ENCODE data around the gene C1orf159. TPM values are rescaled to one million over a fixed set of nuclear protein-coding genes. Genes with fewer than 3 reads are reported as not detected.
"Not testable (repeated sequence)": the region's sequence is repeated elsewhere in the genome, so short reads cannot be mapped to it uniquely, and the experiment has no call there.

The C1orf159 gene
- polyA plus RNA-seq = 10 to 100 TPM in 1 of 3 donors, 1 to 10 TPM in 2; 5.2 to 11.5 (median 9.3) TPM

DNA sequence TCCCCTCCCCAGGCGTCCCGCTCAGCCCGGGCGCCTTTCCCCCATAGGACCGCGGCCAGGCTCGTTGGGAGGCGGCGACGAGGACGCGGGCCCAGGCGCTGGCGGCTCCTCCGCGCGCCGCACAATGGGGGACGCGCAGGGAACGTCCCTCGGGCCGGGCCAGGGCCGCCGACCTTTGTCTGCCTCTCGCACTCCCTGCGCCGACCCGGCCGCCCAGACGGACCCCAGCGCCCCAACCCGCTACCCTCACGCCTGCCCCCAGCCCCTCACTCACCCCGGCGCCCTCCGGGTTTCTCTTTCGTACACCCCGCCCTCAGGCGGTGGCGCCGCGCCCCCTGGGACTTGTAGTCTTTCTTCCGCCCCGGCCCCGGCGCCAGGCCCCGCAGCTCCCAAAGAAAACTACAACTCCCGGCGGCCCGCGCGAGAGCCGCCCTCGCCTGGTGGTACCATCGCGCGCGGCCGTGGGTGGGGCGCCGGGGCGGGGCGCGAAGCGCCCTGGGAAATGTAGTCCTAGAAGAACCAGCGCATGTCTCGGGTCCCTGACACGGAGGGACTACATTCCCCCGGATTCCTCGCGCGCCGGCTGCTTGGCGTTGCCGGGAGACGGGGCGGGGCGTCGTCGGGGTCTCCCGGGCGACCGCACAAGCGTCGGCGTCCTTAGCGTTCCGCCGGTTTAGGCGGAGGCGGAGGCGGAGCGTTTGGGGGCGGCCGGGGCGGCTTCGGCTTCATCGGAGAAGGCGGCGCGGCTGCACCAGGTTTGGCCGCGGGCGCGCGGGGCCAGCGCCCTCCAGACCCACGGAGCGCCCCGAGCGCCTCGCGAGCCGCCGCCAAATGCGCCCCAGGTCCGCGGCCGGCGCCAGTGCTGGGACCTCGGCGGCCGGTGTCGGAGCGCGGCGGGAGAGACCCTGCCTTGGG, at the start of gene C1orf159:
Gene C1orf159 (minus strand): TSS at position 304 of the 915 bp plus-strand sequence. CDS start 24,546 bp downstream, outside the sequence.
- H3K27ac ChIP-seq (ENCODE audit: low read depth, low read length) = no peak within 1 kb of the TSS
- WGBS, 3 donors = 1% methylated on average over 111 to 128 of the region's 128 CpGs

GRCh38 chr1:1165485-1165884, 49.6 kb upstream of the C1orf159 start:
- no peak overlapping the region for H3K27ac ChIP-seq (ENCODE audit: low read depth, low read length)
- 28 to 72% (median 68%) methylated on average over 12 of the region's 12 CpGs for WGBS, 3 donors

- no peak overlapping the region for H3K27ac ChIP-seq (ENCODE audit: low read depth, low read length)
- WGBS, 3 donors = 33 to 76% (median 66%) methylated on average over 48 of the region's 48 CpGs
Observed at GRCh38 chr1:1164701-1165451, 49.0 kb upstream of the C1orf159 start.

GRCh38 chr1:1164361-1164700, 48.4 kb upstream of the C1orf159 start:
- WGBS, 3 donors = 24 to 82% (median 66%) methylated on average over 26 of the region's 26 CpGs
- no peak overlapping the region for H3K27ac ChIP-seq (ENCODE audit: low read depth, low read length)

DNA sequence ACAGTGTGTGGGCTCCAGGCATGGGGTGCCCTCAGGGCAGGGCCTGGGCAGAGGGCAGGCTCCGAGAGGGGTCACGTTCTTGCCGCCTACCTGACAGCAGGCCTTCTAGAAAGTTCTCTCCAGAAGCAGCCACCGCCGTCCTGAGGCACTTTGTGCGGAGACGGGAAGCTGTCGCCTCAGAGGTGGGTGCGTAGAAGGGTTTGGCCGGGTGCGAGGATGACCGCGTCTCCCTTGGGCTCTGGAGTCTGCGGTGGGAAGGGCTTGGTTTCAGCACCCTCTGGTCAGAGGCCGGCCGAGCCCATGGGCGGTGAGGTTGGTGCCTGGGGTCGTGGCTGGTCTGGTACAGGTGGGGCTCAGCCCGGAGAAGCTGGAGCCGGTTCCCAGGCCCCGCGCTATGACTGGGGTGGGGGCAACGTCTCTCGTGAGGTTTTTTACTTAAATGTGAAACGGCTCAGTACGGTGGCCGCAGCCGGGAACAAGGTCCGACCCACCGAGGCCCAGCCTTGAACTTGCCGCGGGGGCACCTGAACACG, 47.7 kb upstream of the C1orf159 start:
- 27 to 92% (median 82%) methylated on average over 31 to 33 of the region's 33 CpGs for WGBS, 3 donors
- H3K27ac ChIP-seq (ENCODE audit: low read depth, low read length) = no peak overlapping the region

DNA sequence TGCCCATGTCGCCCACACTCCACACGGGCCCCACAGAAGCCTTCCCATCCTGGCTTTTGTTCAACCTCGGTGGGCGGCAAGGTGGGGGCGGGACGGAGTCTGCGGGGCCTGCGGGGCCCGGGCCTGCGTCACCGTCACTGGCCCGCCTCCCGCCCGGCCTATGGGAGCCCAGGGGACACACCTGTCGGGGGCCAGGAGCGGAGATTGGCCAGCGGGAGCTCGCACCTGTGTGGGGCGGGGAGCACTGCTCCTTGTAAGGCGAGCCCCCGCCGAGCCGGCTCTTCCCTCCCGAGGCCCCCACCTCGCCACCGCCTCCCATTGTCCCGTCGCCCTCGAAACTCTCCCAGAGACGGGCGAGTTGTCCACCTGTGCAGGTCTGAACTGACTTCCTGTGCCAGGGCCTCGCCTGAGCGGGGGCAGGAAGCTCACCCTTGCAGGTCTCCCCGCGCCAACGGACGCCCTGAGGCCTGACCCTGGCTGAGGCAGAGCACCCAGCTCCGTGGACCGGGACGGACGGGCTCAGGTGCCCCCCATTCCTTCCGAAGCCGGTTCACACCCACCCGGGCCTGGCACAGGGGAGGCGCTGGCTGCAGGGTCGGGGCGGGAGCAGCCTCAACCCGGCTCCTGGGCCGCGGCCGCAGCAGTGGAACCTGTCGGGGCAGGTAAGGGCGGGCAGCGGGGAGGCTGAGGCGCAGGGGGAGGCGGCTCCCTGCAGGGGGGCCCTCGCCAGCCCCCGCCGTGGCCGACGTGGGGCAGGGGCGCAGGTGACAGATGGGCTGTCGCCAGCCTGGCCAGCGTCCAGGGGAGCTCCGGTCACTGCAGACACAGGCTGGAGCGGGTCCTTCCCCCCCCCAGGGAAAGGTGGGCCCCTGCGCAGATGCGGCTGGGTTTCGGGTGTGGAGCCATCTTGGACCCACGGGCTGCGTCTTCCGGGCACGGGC, 47.0 kb upstream of the C1orf159 start:
- H3K27ac ChIP-seq (ENCODE audit: low read depth, low read length) = no peak overlapping the region
- 31 to 76% (median 64%) methylated on average over 65 to 73 of the region's 73 CpGs for WGBS, 3 donors

- H3K27ac ChIP-seq (ENCODE audit: low read depth, low read length) = no peak overlapping the region
- 51 to 73% (median 65%) methylated on average over 17 of the region's 17 CpGs for WGBS, 3 donors
Observed at GRCh38 chr1:1161683-1162079, 45.8 kb upstream of the C1orf159 start.

DNA sequence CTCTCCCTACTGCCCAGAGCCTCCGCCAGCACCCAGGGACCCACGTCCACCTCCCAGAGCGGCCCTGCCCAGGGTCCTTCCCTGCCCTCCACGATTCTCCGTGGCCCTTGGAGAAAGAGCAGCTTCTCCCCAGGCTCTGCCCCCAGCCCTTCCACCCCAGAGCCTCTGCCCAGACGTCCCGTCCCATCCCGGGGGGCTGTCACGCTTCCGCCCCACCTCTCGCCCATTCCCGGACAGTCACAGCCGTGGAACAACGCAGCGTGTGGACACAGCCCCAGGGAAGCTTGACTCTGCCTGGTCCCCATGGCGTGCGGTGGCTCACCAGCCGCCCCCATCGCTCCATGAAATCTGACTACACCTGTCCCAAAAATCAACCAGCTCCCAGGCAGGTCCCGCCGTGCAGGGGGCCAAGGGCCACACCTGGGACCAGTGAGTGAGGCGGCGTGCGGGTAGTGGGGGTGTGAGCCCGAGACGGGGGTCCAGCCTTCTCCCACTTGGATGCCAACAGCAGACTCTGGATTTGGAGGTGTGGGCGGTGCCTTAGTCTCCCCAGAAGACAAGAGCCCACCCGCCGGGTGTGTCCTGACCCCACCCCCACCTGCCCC, 45.3 kb upstream of the C1orf159 start:
- H3K27ac ChIP-seq (ENCODE audit: low read depth, low read length) = no peak overlapping the region
- WGBS, 3 donors = 89 to 91% (median 89%) methylated on average over 28 to 29 of the region's 29 CpGs

GRCh38 chr1:1160281-1160930, 44.5 kb upstream of the C1orf159 start:
- no peak overlapping the region for H3K27ac ChIP-seq (ENCODE audit: low read depth, low read length)
- 83 to 89% (median 88%) methylated on average over 22 to 23 of the region's 23 CpGs for WGBS, 3 donors

DNA sequence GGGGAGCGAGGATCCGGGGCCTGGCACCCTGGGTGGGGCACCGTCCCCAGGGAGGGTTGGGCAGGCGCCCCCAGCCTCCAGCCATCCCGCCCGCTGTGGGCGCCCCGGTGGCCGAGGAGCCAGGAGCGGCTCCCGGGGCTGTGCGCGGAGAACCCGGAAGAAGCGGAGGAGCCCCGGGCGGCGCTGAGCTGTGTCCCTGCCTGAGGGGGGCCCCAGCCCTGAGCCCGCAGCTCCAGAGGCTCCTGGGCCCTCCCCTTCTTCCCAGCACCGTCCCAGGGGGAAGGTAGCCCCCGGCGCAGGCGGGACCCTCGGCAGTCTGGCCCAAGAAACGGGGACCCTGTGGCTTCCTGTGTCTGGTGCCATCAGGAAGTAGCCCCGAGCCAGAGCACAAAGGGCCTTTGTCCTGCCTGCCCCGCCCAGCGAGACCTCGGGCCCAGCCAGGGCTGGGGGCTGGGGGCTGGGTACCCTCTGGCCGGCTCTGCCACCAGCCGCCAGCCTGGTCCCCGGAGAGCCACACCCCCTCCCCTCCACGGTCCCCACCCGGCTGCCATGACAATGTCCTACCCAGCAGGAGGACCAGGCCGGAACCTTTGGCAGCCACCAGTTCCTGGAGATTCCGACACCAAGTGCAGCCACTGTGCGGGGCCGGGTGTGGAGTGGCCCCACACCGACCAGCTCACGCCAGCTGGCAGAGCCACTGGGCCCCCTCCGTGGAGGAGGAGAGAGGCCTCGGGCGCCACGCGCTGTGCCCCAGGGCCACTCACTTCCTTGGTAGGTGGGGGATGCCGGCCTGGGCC, 42.2 kb upstream of the C1orf159 start:
- 9 to 16% (median 12%) methylated on average over 26 to 46 of the region's 46 CpGs for whole genome bisulfite sequencing, 3 donors
- peak overlapping the region; percentile 87 for H3K27ac ChIP-seq (ENCODE audit: low read depth, low read length)

- H3K27ac ChIP-seq (ENCODE audit: low read depth, low read length) = peak overlapping the region; percentile 87
- 0 to 1% (median 1%) methylated on average over 16 to 29 of the region's 29 CpGs for WGBS, 3 donors
Observed at GRCh38 chr1:1157426-1157913, 41.6 kb upstream of the C1orf159 start.

GRCh38 chr1:1157033-1157365, 41.1 kb upstream of the C1orf159 start:
- no peak overlapping the region for H3K27ac ChIP-seq (ENCODE audit: low read depth, low read length)

DNA sequence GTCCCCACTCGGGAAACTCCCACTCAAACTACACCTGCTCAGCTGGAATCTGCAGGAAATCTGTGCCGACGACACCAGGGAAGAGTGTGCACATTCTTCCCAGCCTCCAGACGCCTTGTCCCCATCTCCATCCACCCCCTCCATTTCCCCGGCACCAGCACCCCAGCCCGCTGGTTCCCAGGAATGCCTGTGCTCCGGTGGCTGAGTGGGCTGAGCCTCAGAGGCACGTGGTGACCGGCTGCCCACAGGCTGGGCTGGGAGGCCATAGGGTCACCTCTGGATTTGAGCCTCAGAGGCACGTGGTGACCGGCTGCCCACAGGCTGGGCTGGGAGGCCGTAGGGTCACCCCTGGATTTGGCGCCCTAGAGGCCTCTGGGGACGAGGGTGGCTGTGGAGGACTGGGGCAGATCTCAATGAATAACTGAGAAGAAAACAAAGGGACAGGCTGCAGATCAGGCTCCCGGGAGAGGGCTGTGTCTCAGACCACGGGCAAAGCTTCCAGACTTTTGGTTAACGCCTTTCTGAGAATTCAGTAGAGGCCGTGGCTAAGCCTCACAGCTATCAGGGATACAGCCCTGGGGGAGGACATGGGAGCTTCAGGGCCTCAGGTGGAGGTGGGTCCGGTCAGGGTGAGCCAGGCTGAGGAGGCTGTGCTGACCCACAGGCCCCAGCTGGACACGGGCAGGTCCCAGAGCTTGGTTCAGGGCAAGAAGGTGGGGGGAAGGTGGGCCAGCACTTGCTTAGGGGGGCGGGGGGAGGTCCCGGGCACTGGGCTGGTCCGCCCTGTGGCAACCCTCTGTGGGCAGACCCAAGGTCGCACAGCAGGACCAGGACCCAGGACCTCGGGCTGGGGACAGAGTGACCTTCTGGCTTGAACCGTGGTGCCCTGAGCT, 40.5 kb upstream of the C1orf159 start:
- H3K27ac ChIP-seq (ENCODE audit: low read depth, low read length) = no peak overlapping the region
- WGBS, 3 donors = 72 to 80% (median 78%) methylated on average over 26 of the region's 26 CpGs

More at GRCh38 chr1:1157033-1157365, 41.1 kb upstream of the C1orf159 start:
- 38 to 86% (median 64%) methylated on average over 2 to 3 of the region's 9 CpGs for WGBS, 3 donors

- WGBS, 3 donors = 77 to 85% (median 80%) methylated on average over 10 of the region's 10 CpGs
- no peak overlapping the region for H3K27ac ChIP-seq (ENCODE audit: low read depth, low read length)
Observed at GRCh38 chr1:1155258-1155657, 39.4 kb upstream of the C1orf159 start.

DNA sequence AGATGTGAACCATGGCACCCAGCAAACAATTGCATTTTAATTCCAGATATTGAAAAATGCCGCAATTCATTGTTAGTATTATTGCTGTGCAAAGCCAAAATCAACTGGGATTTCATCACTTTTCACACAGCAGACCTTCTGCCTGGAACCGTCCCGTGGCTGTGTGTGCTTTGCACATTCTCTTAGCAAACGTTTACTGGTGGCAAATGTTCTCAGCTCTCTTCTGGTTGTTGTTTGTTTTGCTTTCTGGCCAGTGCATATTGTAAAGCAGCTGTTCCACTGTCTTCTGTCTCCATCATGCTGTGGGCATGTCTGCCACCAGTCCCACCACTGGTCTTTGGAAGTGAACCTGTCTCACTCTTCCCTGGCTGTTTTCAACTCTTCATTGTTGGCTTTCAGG, 38.0 kb upstream of the C1orf159 start:
- WGBS, 3 donors = 46 to 76% (median 56%) methylated on average over 4 of the region's 4 CpGs

DNA sequence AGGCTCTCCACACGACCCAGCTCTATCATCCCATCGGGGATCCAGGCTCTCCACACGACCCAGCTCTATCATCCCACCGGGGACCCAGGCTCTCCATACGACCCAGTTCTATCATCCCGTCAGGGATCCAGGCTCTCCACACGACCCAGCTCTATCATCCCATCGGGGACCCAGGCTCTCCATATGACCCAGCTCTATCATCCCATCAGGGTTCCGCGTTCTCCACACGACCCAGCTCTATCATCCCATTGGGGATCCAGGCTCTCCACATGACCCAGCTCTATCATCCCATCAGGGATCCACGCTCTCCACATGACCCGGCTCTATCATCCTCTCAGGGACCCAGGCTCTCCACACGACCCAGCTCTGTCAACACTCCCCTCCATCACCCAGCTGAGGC, 37.3 kb upstream of the C1orf159 start:
- 86 to 93% (median 89%) methylated on average over 14 of the region's 14 CpGs for WGBS, 3 donors
- not testable (repeated sequence) for H3K27ac ChIP-seq (ENCODE audit: low read depth, low read length)

More for the DNA sequence above, 38.0 kb upstream of the C1orf159 start:
- no peak overlapping the region for H3K27ac ChIP-seq (ENCODE audit: low read depth, low read length)

Measured in adipose tissue (tissue), 3 donors.